HCT116 (cell line): ENCODE results near the gene OSTM1. TPM values are rescaled to one million over a fixed set of nuclear protein-coding genes. Genes with fewer than 3 reads are reported as not detected.

ENCODE experiments used
- ATAC-seq: fragments of 200-7000 bp; cut with Tn5 transposase; 2 replicates; pipeline ENCODE4 v1.9.1; 2020; ENCODE audit warnings: mild to moderate bottlenecking, moderate library complexity
- BruUV-seq: library from RNA; stranded (reverse); fragments of 400-500 nt; replicated peaks from 2 replicates; lab custom pipeline; 2021; lab: Mats Ljungman, UMichigan
- CTCF ChIA-PET: fragments of 300-600 bp; sonication (Branson Sonifier 250); formaldehyde crosslinking; loops from one replicate; lab custom pipeline; 2021; ENCODE audit warnings: antibody characterized with exemption; lab: Charles Lee
- POLR2A ChIA-PET: fragments of 300-600, 350-600 bp; sonication (Branson Sonifier 250); formaldehyde crosslinking; loops from one replicate; lab custom pipeline; 2021; ENCODE audit warnings: antibody characterized with exemption; lab: Charles Lee
- RAD21 ChIA-PET, 2 experiments: fragments of 300-600 bp; sonication (Branson Sonifier 250); formaldehyde crosslinking; loops; one replicate each; lab custom pipeline; 2023; ENCODE audit warnings: low total read pairs in 2 of 2; ENCODE audit not compliant: uncharacterized antibody in 2 of 2, unreplicated experiment in 2 of 2, low non-redundant PET in 1 of 2; lab: Charles Lee
- DNase-seq: peaks from one replicate; pipeline ENCODE4 v3.0.0-alpha.2; 2010; ENCODE audit warnings: low read depth, low spot score
- H2AFZ ChIP-seq: fragments of 200-600 bp; shearing (Covaris generic), sonication (generic); 2 replicates; pipeline ENCODE4 v1.6.1; 2017; ENCODE audit warnings: low read depth, mixed run types, mixed read lengths, antibody characterized with exemption, low read length; ENCODE audit not compliant: poor library complexity, severe bottlenecking
- H3K27ac ChIP-seq: 2 replicates; pipeline ENCODE4 v1.5.1; 2012; ENCODE audit warnings: low read depth, low read length
- H3K27me3 ChIP-seq: fragments of 200-600 bp; sonication (generic); 2 replicates; pipeline ENCODE4 v1.6.1; 2016; ENCODE audit warnings: mixed run types, low read length, mixed read lengths; ENCODE audit not compliant: insufficient read depth
- H3K36me3 ChIP-seq, 2 experiments: fragments of 200-500 bp in 1 of 2; fragments of 200-600 bp in 1 of 2; sonication (Bioruptor generic) in 1 of 2; sonication (generic) in 1 of 2; 2 replicates each; pipeline versions ENCODE4 v1.5.1 to v1.6.1; 2014 to 2016; ENCODE audit warnings: low read length in 2 of 2, inconsistent platforms in 1 of 2, mixed read lengths in 1 of 2, mixed run types in 1 of 2; ENCODE audit not compliant: insufficient read depth in 2 of 2, control insufficient read depth in 1 of 2
- H3K4me1 ChIP-seq, 2 experiments: fragments of 200-600 bp in 1 of 2; sonication (generic) in 1 of 2; 2 replicates each; pipeline versions ENCODE4 v1.5.1 to v1.6.1; 2012 to 2017; ENCODE audit warnings: low read length in 2 of 2, inconsistent platforms in 1 of 2, mild to moderate bottlenecking in 1 of 2, mixed read lengths in 1 of 2, mixed run types in 1 of 2, moderate library complexity in 1 of 2; ENCODE audit not compliant: insufficient read depth in 2 of 2, control insufficient read depth in 1 of 2
- H3K4me2 ChIP-seq: fragments of 200-600 bp; sonication (generic); 2 replicates; pipeline ENCODE4 v1.6.1; 2017; ENCODE audit warnings: mixed run types, low read length, mixed read lengths
- H3K4me3 ChIP-seq, 2 experiments: fragments of 200-600 bp in 1 of 2; sonication (generic) in 1 of 2; replicated peaks in 1 of 2; 2 replicates each; pipeline ENCODE4 v1.5.1; 2011 to 2016; ENCODE audit warnings: low read length in 2 of 2, control low read depth in 1 of 2, low read depth in 1 of 2, mild to moderate bottlenecking in 1 of 2, mixed read lengths in 1 of 2, mixed run types in 1 of 2
- H3K79me2 ChIP-seq: fragments of 200-600 bp; sonication (generic); 2 replicates; pipeline ENCODE4 v1.6.1; 2017; ENCODE audit warnings: mild to moderate bottlenecking, mixed run types, low read length, moderate library complexity, mixed read lengths; ENCODE audit not compliant: insufficient read depth
- H3K9ac ChIP-seq: fragments of 200-600 bp; sonication (generic); 2 replicates; pipeline ENCODE4 v1.6.1; 2016; ENCODE audit warnings: low read length, mixed read lengths
- H3K9me2 ChIP-seq: fragments of 200-600 bp; sonication (generic), shearing (Covaris generic); 2 replicates; pipeline ENCODE4 v1.6.1; 2017; ENCODE audit warnings: mixed run types, mild to moderate bottlenecking, moderate library complexity; ENCODE audit not compliant: insufficient read depth
- H3K9me3 ChIP-seq, 2 experiments: fragments of 200-500 bp in 1 of 2; fragments of 200-600 bp in 1 of 2; sonication (Bioruptor generic) in 1 of 2; sonication (generic) in 1 of 2; 2 replicates each; pipeline ENCODE4 v1.6.1; 2014 to 2017; ENCODE audit warnings: low read length in 2 of 2, mixed read lengths in 2 of 2, inconsistent platforms in 1 of 2, low read depth in 1 of 2, mild to moderate bottlenecking in 1 of 2, mixed run types in 1 of 2, moderate library complexity in 1 of 2; ENCODE audit not compliant: control insufficient read depth in 1 of 2, insufficient read depth in 1 of 2
- H4K20me1 ChIP-seq: fragments of 200-600 bp; sonication (generic), shearing (Covaris generic); 2 replicates; pipeline ENCODE4 v1.6.1; 2017; ENCODE audit warnings: mixed run types, mild to moderate bottlenecking, moderate library complexity; ENCODE audit not compliant: insufficient read depth
- EGR1 ChIP-seq: IDR thresholded peaks from 2 replicates; pipeline ENCODE4 v1.6.1; 2012; ENCODE audit warnings: low read depth
- EZH2 ChIP-seq: fragments of 200-600 bp; sonication (generic); IDR thresholded peaks from 2 replicates; pipeline ENCODE4 v1.6.1; 2017; ENCODE audit warnings: antibody characterized with exemption, mixed run types
- EZH2phosphoT487 ChIP-seq: fragments of 200-600 bp; IDR thresholded peaks from 2 replicates; pipeline ENCODE4 v1.6.1; 2018; ENCODE audit warnings: antibody characterized with exemption, borderline replicate concordance
- RAD21 ChIP-seq: IDR thresholded peaks from 2 replicates; pipeline ENCODE4 v1.6.1; 2012; ENCODE audit warnings: low read depth, mild to moderate bottlenecking
- SP1 ChIP-seq: IDR thresholded peaks from 2 replicates; pipeline ENCODE4 v1.6.1; 2012; ENCODE audit warnings: low read depth
- SRF ChIP-seq: IDR thresholded peaks from 2 replicates; pipeline ENCODE4 v1.6.1; 2012; ENCODE audit warnings: low read depth
- intact Hi-C: fragments of 100-400 bp; cut with micrococcal nuclease; formaldehyde crosslinking; loops from 2 replicates; pipeline ENCODE4 v1.10.0; 2022
- total RNA-seq: library from RNA; stranded (reverse); gene quantifications from one replicate; pipeline ENCODE4 v1.2.1, GENCODE V29; 2021; ENCODE audit not compliant: unreplicated experiment
- TF ChIP-seq, protein P1 (sequence below), 3 experiments: fragments of 200-600 bp in 1 of 3; sonication (generic) in 1 of 3; IDR thresholded peaks in 2 of 3; conservative IDR thresholded peaks in 1 of 3; 2 replicates each; pipeline ENCODE4 v1.5.1; 2012 to 2017; ENCODE audit warnings: low read depth in 2 of 3, low read length in 2 of 3, antibody characterized with exemption in 1 of 3, borderline replicate concordance in 1 of 3, control low read depth in 1 of 3, mild to moderate bottlenecking in 1 of 3, mixed read lengths in 1 of 3, mixed run types in 1 of 3, moderate library complexity in 1 of 3; ENCODE audit not compliant: insufficient read depth in 1 of 3

OSTM1 gene
- total RNA-seq, 1 experiment from 2014 or later: 11.2 TPM

GRCh38 chr6:108117427-108118358, 43.2 kb upstream of the OSTM1 start:
- no peaks in the 10 kb centered on the region for H3K9me3 ChIP-seq
- H3K4me2 ChIP-seq: no peak overlapping the region
- CTCF ChIA-PET: no interaction called here
- intact Hi-C loops: loop anchor here (10.0 kb wide), 2 partner anchors 147 to 247 kb away; partner anchors contain the start of gene SNX3
- H3K9ac ChIP-seq: no peak overlapping the region
- H2AFZ ChIP-seq: no peak overlapping the region
- RAD21 ChIA-PET: no interaction called here
- H3K4me3 ChIP-seq: no peak overlapping the region
- no peaks in the 10 kb centered on the region for H3K79me2 ChIP-seq
- POLR2A ChIA-PET: no interaction called here
- BruUV-seq: no TSS peak
- ATAC-seq: no peak
- no peaks in the 10 kb centered on the region for H4K20me1 ChIP-seq
- H3K27me3 ChIP-seq: no peaks in the 10 kb centered on the region
- TF ChIP-seq EZH2phosphoT487 (no peak), EZH2 (no peak), SP1 (no peak), SRF (no peak), RAD21 (no peak), EGR1 (no peak)
- TF ChIP-seq, protein P1, sequence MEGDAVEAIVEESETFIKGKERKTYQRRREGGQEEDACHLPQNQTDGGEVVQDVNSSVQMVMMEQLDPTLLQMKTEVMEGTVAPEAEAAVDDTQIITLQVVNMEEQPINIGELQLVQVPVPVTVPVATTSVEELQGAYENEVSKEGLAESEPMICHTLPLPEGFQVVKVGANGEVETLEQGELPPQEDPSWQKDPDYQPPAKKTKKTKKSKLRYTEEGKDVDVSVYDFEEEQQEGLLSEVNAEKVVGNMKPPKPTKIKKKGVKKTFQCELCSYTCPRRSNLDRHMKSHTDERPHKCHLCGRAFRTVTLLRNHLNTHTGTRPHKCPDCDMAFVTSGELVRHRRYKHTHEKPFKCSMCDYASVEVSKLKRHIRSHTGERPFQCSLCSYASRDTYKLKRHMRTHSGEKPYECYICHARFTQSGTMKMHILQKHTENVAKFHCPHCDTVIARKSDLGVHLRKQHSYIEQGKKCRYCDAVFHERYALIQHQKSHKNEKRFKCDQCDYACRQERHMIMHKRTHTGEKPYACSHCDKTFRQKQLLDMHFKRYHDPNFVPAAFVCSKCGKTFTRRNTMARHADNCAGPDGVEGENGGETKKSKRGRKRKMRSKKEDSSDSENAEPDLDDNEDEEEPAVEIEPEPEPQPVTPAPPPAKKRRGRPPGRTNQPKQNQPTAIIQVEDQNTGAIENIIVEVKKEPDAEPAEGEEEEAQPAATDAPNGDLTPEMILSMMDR (IDR thresholded peaks at IDR 0.05 in 2 of 3, conservative IDR thresholded peaks at IDR 0.05 in 1 of 3; ENCODE audit: borderline replicate concordance in 1 of 3, insufficient read depth in 1 of 3, low read depth in 2 of 3, low read length in 2 of 3): no peak
- no peaks in the 10 kb centered on the region for H3K4me1 ChIP-seq
- H3K27ac ChIP-seq: no peak overlapping the region
- DNase-seq: no peak
- H3K36me3 ChIP-seq: no peaks in the 10 kb centered on the region
- H3K9me2 ChIP-seq: no peaks in the 10 kb centered on the region
